HepG2 (cell line): ENCODE results near the gene ERRFI1. TPM values are rescaled to one million over a fixed set of nuclear protein-coding genes. Genes with fewer than 3 reads are reported as not detected.
A peak's percentile ranks its signal among the peaks of the same experiment; 100 is the strongest.

Experiments used
- EP300 ChIP-seq, 3 experiments: sonication (generic) in 1 of 3; formaldehyde crosslinking in 1 of 3; IDR thresholded peaks; 2 replicates each; pipeline versions ENCODE4 v1.5.1 to v1.6.1; 2011 to 2020; ENCODE audit warnings: low read depth in 2 of 3, low read length in 2 of 3, borderline replicate concordance in 1 of 3, improper control_type of control experiment in 1 of 3, mild to moderate bottlenecking in 1 of 3, missing genetic modification reagents in 1 of 3, moderate library complexity in 1 of 3
- GLI4 ChIP-seq: sonication (generic); formaldehyde crosslinking; IDR thresholded peaks from 2 replicates; pipeline ENCODE4 v1.5.1; 2020; ENCODE audit warnings: missing genetic modification reagents, mild to moderate bottlenecking, moderate library complexity, borderline replicate concordance
- GTF3A ChIP-seq: sonication (generic); formaldehyde crosslinking; conservative IDR thresholded peaks from 2 replicates; pipeline ENCODE4 v1.4.0; 2020; ENCODE audit warnings: mild to moderate bottlenecking, missing genetic modification reagents
- HNRNPL ChIP-seq: fragments of 200-400 bp; formaldehyde crosslinking; IDR thresholded peaks from 2 replicates; pipeline ENCODE4 v1.6.1; 2017; ENCODE audit warnings: mild to moderate bottlenecking, low read depth, low read length
- KLF12 ChIP-seq: sonication (generic); formaldehyde crosslinking; IDR thresholded peaks from 2 replicates; pipeline ENCODE4 v1.4.0; 2020; ENCODE audit warnings: missing genetic modification reagents, borderline replicate concordance
- KLF15 ChIP-seq: sonication (generic); formaldehyde crosslinking; IDR thresholded peaks from 2 replicates; pipeline ENCODE4 v1.8.1; 2023; ENCODE audit warnings: borderline replicate concordance, mild to moderate bottlenecking, inconsistent platforms, missing genetic modification reagents, mixed read lengths
- MATR3 ChIP-seq: sonication (generic); formaldehyde crosslinking; IDR thresholded peaks from 2 replicates; pipeline ENCODE4 v1.4.0; 2020; ENCODE audit warnings: missing genetic modification reagents
- NFE2L1 ChIP-seq: sonication (generic); formaldehyde crosslinking; IDR thresholded peaks from 2 replicates; pipeline ENCODE4 v1.4.0; 2020; ENCODE audit warnings: missing genetic modification reagents, mild to moderate bottlenecking, borderline replicate concordance
- PHF21A ChIP-seq: sonication (generic); formaldehyde crosslinking; IDR thresholded peaks from 2 replicates; pipeline ENCODE4 v1.5.0; 2020; ENCODE audit warnings: mild to moderate bottlenecking, missing genetic modification reagents
- POGK ChIP-seq: sonication (generic); formaldehyde crosslinking; conservative IDR thresholded peaks from 2 replicates; pipeline ENCODE4 v1.8.0; 2022; ENCODE audit warnings: mild to moderate bottlenecking, moderate library complexity, missing genetic modification reagents
- RFXANK ChIP-seq: IDR thresholded peaks from 2 replicates; pipeline ENCODE4 v1.6.1; 2016
- TEAD3 ChIP-seq: optimal IDR thresholded peaks from 2 replicates; pipeline ENCODE3; 2016; ENCODE audit warnings: borderline replicate concordance
- YEATS2 ChIP-seq: sonication (generic); formaldehyde crosslinking; IDR thresholded peaks from 2 replicates; pipeline ENCODE4 v1.4.0; 2020; ENCODE audit warnings: missing genetic modification reagents, borderline replicate concordance
- ZNF3 ChIP-seq: IDR thresholded peaks from 2 replicates; pipeline ENCODE4 v1.7.0; 2017; ENCODE audit warnings: inconsistent platforms
- ZNF432 ChIP-seq: sonication (generic); formaldehyde crosslinking; IDR thresholded peaks from 2 replicates; pipeline ENCODE4 v1.5.0; 2020; ENCODE audit warnings: missing genetic modification reagents, mild to moderate bottlenecking, borderline replicate concordance
- ZNF709 ChIP-seq: sonication (generic); formaldehyde crosslinking; IDR thresholded peaks from 2 replicates; pipeline ENCODE4 v1.5.0; 2020; ENCODE audit warnings: mild to moderate bottlenecking, missing genetic modification reagents
- ZNF747 ChIP-seq: sonication (generic); formaldehyde crosslinking; IDR thresholded peaks from 2 replicates; pipeline ENCODE4 v1.8.1; 2023; ENCODE audit warnings: missing genetic modification reagents, mild to moderate bottlenecking, borderline replicate concordance
- ZNF75D ChIP-seq: sonication (generic); formaldehyde crosslinking; IDR thresholded peaks from 2 replicates; pipeline ENCODE4 v1.8.1; 2023; ENCODE audit warnings: missing genetic modification reagents, mild to moderate bottlenecking, borderline replicate concordance
- polyA plus RNA-seq, 8 experiments: library from polyadenylated mRNA; depleted of rRNA in 3 of 8; stranded (reverse) in 7 of 8; unstranded in 1 of 8; fragments of >200 nt; fragmentation: Illumina TruSeq in 4 of 8; extraction: Trizol in 4 of 8; gene quantifications; 2 replicates each; pipeline versions ENCODE4 v1.2.1 to v1.2.3, GENCODE V29; 2011 to 2016; ENCODE audit warnings: low read depth in 4 of 8, missing spikeins in 1 of 8, mixed read lengths in 1 of 8; ENCODE audit not compliant: insufficient read depth in 1 of 8
- total RNA-seq, 5 experiments: library from RNA; depleted of rRNA; stranded (reverse); fragments of >200 nt; fragmentation: Illumina TruSeq; extraction: Trizol; gene quantifications; 2 replicates each; pipeline ENCODE4 v1.2.3, GENCODE V29; 2016; ENCODE audit warnings: low read depth in 1 of 5
- TF ChIP-seq, protein P1 (sequence below): sonication (generic); formaldehyde crosslinking; IDR thresholded peaks from 2 replicates; pipeline ENCODE4 v1.8.0; 2022; ENCODE audit warnings: mild to moderate bottlenecking, missing genetic modification reagents
- TF ChIP-seq, protein P2 (sequence below): sonication (generic); formaldehyde crosslinking; IDR thresholded peaks from 2 replicates; pipeline ENCODE4 v1.4.0; 2020; ENCODE audit warnings: mild to moderate bottlenecking, missing genetic modification reagents
- TF ChIP-seq, protein P3 (sequence below): sonication (generic); formaldehyde crosslinking; IDR thresholded peaks from 2 replicates; pipeline ENCODE4 v1.4.0; 2020; ENCODE audit warnings: mild to moderate bottlenecking, missing genetic modification reagents
- TF ChIP-seq, protein P4 (sequence below): sonication (generic); formaldehyde crosslinking; IDR thresholded peaks from 2 replicates; pipeline ENCODE4 v1.4.0; 2020; ENCODE audit warnings: missing genetic modification reagents

The ERRFI1 gene
- total and polyA plus RNA-seq, 2 of the 13 experiments (the other 11 are each of a cell fraction or from before 2014, with no cell fraction given): 84.4 to 753 TPM

DNA sequence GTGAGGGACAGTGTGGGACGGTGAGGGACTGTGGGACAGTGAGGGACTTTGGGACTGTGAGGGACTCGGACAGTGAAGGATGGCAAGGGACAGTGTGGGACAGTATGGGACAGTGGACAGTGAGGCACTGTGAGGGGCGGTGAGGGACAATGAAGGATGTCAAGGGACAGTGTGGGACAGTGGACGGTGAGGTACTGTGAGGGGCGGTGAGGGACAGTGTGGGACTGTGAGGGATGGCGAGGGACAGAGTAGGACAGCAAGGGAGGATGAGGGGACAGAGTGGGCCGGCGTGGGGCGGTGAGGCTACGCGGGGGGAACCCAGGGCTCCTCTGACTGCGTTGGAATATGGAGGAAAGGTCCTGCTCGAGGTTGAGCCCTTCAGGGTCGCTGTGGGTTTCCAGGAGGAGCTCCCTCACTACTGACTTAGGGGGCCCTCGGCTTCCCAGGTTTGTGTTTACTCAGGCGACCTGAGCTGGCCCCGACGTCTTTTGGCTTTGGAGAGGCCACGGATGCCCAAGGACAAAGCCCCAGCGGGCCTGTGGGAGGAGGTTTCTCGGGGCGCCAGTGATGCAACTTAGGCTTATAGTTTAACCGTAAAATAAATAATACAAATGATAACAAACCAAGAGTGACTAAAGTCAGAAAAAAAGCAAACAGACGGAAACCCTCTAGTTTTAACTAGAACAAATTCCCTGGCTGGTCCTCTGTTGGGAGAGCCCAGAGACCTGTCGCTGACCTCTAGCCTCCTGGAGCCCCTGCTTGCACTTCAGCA, 1.1 kb upstream of the ERRFI1 start (continued):
- TF ChIP-seq MATR3: no peak
- TF ChIP-seq GTF3A (CRISPR knock-in tag): no peak
- TF ChIP-seq, protein P1, sequence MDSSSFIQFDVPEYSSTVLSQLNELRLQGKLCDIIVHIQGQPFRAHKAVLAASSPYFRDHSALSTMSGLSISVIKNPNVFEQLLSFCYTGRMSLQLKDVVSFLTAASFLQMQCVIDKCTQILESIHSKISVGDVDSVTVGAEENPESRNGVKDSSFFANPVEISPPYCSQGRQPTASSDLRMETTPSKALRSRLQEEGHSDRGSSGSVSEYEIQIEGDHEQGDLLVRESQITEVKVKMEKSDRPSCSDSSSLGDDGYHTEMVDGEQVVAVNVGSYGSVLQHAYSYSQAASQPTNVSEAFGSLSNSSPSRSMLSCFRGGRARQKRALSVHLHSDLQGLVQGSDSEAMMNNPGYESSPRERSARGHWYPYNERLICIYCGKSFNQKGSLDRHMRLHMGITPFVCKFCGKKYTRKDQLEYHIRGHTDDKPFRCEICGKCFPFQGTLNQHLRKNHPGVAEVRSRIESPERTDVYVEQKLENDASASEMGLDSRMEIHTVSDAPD: peak; percentile 79; the same call in 1 of the 2 replicates
- peak; percentile 55; the same call in 1 of the 2 replicates for TF ChIP-seq HNRNPL
- no peak for TF ChIP-seq ZNF75D (CRISPR knock-in tag)
- no peak for TF ChIP-seq TEAD3 (CRISPR knock-in tag)
- no peak for TF ChIP-seq ZNF432 (CRISPR knock-in tag)
- TF ChIP-seq GLI4: no peak
- TF ChIP-seq NFE2L1 (CRISPR knock-in tag): no peak; the same call in 1 of the 2 replicates
- peak; percentile 48 to 97; a peak in 2 of 4 replicates for TF ChIP-seq EP300 (IDR thresholded peaks at IDR 0.05; ENCODE audit: low read depth in 2 of 2, low read length in 2 of 2)
- TF ChIP-seq EP300 (CRISPR knock-in tag; IDR thresholded peaks at IDR 0.05; ENCODE audit: borderline replicate concordance): peak; percentile 48; the same call in 1 of the 2 replicates
- no peak for TF ChIP-seq KLF15 (CRISPR knock-in tag)
- TF ChIP-seq ZNF3: no peak
- peak; percentile 61; the same call in 1 of the 2 replicates for TF ChIP-seq ZNF709
- TF ChIP-seq POGK (CRISPR knock-in tag): peak; percentile 6; the same call in 1 of the 2 replicates
- TF ChIP-seq, protein P2, sequence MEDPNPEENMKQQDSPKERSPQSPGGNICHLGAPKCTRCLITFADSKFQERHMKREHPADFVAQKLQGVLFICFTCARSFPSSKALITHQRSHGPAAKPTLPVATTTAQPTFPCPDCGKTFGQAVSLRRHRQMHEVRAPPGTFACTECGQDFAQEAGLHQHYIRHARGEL: no peak
- TF ChIP-seq, protein P3, sequence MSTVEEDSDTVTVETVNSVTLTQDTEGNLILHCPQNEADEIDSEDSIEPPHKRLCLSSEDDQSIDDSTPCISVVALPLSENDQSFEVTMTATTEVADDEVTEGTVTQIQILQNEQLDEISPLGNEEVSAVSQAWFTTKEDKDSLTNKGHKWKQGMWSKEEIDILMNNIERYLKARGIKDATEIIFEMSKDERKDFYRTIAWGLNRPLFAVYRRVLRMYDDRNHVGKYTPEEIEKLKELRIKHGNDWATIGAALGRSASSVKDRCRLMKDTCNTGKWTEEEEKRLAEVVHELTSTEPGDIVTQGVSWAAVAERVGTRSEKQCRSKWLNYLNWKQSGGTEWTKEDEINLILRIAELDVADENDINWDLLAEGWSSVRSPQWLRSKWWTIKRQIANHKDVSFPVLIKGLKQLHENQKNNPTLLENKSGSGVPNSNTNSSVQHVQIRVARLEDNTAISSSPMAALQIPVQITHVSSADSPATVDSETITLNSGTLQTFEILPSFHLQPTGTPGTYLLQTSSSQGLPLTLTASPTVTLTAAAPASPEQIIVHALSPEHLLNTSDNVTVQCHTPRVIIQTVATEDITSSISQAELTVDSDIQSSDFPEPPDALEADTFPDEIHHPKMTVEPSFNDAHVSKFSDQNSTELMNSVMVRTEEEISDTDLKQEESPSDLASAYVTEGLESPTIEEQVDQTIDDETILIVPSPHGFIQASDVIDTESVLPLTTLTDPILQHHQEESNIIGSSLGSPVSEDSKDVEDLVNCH (CRISPR knock-in tag): no peak
- no peak for TF ChIP-seq RFXANK (CRISPR knock-in tag)
- no peak for TF ChIP-seq KLF12
- TF ChIP-seq YEATS2 (CRISPR knock-in tag): no peak
- peak; percentile 94 for TF ChIP-seq PHF21A (CRISPR knock-in tag)
- TF ChIP-seq, protein P4, sequence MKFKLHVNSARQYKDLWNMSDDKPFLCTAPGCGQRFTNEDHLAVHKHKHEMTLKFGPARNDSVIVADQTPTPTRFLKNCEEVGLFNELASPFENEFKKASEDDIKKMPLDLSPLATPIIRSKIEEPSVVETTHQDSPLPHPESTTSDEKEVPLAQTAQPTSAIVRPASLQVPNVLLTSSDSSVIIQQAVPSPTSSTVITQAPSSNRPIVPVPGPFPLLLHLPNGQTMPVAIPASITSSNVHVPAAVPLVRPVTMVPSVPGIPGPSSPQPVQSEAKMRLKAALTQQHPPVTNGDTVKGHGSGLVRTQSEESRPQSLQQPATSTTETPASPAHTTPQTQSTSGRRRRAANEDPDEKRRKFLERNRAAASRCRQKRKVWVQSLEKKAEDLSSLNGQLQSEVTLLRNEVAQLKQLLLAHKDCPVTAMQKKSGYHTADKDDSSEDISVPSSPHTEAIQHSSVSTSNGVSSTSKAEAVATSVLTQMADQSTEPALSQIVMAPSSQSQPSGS (CRISPR knock-in tag): peak; percentile 81
- TF ChIP-seq ZNF747 (CRISPR knock-in tag): peak; percentile 89
